HG02885 (cell line): ENCODE results near the gene PCDHA5.
"Not testable (repeated sequence)": the region's sequence is repeated elsewhere in the genome, so short reads cannot be mapped to it uniquely, and the experiment has no call there.

Experiments
- ATAC-seq: cut with Tn5 transposase; IDR thresholded peaks from one replicate; pipeline ENCODE4 v1.9.1; 2021; ENCODE audit warnings: mild to moderate bottlenecking; ENCODE audit not compliant: unreplicated experiment, poor library complexity

Gene PCDHA5

GRCh38 chr5:140821375-140822280 is at the start of gene PCDHA5:
PCDHA5 (plus strand) TSS chr5:140821613.
- no peak for ATAC-seq

- no peak for ATAC-seq
Measured at GRCh38 chr5:140780512-140780911, 40.9 kb upstream of the PCDHA5 start.

GRCh38 chr5:140785905-140786686 is 35.3 kb upstream of the PCDHA5 start, which contains the start of gene PCDHA1:
PCDHA1 (plus strand) TSS chr5:140786140.
- ATAC-seq = no peak

GRCh38 chr5:140787422-140787821 is 34.0 kb upstream of the PCDHA5 start:
- ATAC-seq = not testable (repeated sequence)

GRCh38 chr5:140787849-140788504 is 33.4 kb upstream of the PCDHA5 start:
- not testable (repeated sequence) for ATAC-seq

GRCh38 chr5:140791089-140791488 is 30.3 kb upstream of the PCDHA5 start:
- no peak for ATAC-seq

- no peak for ATAC-seq
Measured at GRCh38 chr5:140794595-140795258, 26.7 kb upstream of the PCDHA5 start, which contains the start of gene PCDHA2. PCDHA2 (plus strand) TSS chr5:140794852.

- no peak for ATAC-seq
Measured at GRCh38 chr5:140795259-140795641, 26.2 kb upstream of the PCDHA5 start.

GRCh38 chr5:140796072-140796717 is 25.2 kb upstream of the PCDHA5 start:
- not testable (repeated sequence) for ATAC-seq

GRCh38 chr5:140796718-140797095 is 24.7 kb upstream of the PCDHA5 start:
- ATAC-seq = no peak

GRCh38 chr5:140800816-140801493 is 20.5 kb upstream of the PCDHA5 start, which contains the start of gene PCDHA3:
PCDHA3 (plus strand) TSS chr5:140801057.
- ATAC-seq = no peak

GRCh38 chr5:140801494-140801841 is 19.9 kb upstream of the PCDHA5 start:
- no peak for ATAC-seq

- ATAC-seq = not testable (repeated sequence)
Measured at GRCh38 chr5:140802381-140802780, 19.0 kb upstream of the PCDHA5 start.

- ATAC-seq = no peak
Measured at GRCh38 chr5:140802781-140803271, 18.6 kb upstream of the PCDHA5 start.

- no peak for ATAC-seq
Measured at GRCh38 chr5:140806834-140807775, 14.3 kb upstream of the PCDHA5 start, which contains the start of gene PCDHA4. PCDHA4 (plus strand) TSS chr5:140807068.

- not testable (repeated sequence) for ATAC-seq
Measured at GRCh38 chr5:140808241-140808888, 13.0 kb upstream of the PCDHA5 start.

- ATAC-seq = no peak
Measured at GRCh38 chr5:140808889-140809291, 12.5 kb upstream of the PCDHA5 start.
